GM21737 (cell line): ENCODE measurements around the gene TGFB1I1.
"Not testable (repeated sequence)": the region's sequence is repeated elsewhere in the genome, so short reads cannot be mapped to it uniquely, and the experiment has no call there.

Source experiments
- ATAC-seq: cut with Tn5 transposase; IDR thresholded peaks from one replicate; pipeline ENCODE4 v1.9.1; 2021; ENCODE audit warnings: mild to moderate bottlenecking, moderate library complexity; ENCODE audit not compliant: unreplicated experiment

Gene TGFB1I1

DNA sequence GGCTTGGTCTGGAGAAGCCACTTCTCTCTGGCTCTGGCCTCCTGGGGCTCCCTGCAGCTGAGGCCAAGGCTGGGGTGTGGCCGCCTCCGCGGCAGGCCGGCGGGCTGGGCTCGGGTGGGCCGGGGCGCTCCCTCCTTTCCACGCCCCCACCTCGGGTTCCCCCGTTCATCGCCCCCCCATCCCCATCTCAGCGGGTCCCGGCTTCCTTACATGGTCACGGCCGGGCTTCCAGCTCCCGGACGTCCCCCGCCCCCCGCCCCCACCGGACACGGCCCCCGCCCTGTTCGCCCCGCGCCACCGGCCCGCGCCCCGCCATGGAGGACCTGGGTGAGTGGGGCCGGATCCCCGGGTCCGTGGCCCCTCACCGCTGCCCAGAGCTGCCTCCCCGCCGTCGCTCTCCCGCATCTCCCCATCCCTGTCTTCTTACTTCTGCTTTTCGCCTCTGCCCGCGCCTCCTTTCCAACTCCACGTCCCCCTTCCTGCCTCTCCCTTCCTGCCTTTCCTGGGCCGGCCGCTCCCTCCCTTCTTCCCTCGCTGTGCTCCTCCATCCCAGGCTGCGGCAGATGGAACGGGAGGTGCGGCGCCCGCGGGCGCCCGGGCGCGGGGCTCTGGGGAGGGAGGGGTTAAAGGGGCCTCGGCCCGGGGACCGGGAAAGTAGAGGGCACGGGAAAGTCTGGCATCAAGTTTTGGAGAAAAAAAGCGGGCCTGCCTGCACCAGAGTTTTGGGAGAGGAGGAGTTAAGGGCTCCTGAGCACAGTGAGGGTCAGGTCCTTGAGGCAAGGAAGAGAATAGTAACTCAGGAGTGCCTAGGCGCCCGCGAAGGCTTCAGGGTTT lies at the start of gene TGFB1I1:
TSS of gene TGFB1I1 (plus strand) at position 278 of the 834 bp plus-strand sequence. CDS start at position 315, 37 bp downstream.
- ATAC-seq: no peak

DNA sequence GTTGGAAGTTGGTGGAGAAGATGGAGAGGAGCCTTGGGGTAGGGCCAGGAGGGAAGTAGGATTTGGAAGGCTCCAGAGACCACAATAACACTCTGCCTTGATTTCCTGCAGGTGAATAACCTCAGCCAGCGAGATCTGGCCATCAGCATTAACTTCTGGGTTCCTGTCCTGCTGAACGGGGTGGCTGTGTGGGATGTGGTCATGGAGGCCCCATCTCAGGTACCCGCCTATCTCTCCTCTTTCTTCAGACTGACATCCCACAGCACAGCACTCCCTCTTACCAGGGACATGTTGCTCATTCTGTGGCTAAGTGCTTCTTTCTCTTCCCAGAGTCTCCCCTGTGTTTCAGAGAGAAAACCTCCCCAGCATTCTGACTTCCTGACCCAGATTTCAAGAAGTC lies 48.7 kb upstream of the TGFB1I1 start:
- no peak for ATAC-seq

DNA sequence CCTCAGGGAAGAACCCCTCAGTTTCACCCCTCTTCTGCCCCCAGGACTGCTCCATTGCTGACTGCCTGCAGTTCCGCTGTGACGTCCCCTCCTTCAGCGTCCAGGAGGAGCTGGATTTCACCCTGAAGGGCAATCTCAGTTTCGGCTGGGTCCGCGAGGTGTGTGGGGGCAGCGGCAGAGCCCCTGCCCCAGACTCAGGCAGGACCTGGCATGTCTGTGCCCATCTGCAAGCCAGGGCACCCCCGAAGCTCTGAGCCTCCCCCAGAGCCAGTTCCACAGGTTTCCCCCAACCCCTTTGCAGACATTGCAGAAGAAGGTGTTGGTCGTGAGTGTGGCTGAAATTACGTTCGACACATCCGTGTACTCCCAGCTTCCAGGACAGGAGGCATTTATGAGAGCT lies 48.2 kb upstream of the TGFB1I1 start:
- no peak for ATAC-seq

DNA sequence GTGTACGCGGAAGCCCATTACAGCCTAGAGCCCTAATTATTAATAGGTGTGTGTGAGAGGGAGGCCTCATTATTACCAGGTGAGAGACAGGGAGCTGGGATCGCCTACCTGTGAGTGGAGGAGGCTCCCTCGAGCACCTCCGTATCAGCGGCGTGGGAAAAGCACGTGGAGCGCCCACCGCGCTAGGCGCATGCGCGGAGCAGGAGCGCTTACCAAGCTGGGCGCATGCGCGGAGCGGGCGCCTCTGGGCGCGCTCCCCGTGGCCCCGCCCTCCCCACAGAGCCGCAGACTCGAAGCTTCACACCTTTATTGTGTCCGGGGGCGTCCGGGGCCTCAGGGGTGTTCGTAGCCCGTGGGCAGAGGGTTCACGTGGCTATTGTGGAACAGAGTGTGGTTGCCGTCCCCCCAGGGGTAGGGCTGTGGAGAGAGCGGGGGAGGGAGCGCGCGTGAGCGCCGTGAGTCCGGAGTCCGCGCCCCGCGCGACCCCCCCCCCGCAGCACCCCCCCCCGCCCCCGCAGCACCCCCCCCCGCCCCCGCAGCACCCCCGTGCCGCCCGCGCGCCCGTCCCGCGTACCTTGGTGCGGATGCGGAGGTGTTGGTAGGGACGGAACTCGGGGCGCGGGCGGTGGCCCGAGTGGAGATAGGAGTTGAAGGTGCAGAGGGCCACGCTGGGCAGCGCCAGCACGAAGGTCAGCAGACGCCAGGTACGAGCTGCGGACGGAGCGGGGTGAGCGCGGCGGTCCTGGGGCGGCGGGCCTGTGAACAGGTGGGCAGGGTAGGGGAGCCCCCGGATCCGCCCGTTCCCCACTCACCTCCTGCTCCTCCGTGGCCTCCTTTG lies 44.3 kb upstream of the TGFB1I1 start:
- no peak for ATAC-seq

DNA sequence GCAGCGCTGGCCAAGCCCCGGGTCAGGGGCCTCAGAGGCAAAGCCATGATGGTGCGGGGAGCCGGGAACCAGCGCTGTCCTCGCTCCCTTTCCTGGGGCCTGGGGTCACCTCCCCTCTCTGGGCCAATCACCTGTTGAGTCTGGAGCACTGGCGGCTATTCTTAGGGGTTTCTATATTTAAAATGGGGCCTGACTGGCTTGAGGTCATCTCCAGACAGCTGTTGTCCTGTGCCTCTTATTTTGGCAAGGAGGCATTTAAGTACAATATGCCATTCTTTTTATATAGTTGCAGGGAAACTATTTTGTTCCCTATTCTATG lies 43.7 kb upstream of the TGFB1I1 start, which contains the start of gene COX6A2:
TSS of gene COX6A2 (minus strand) at position 82 of the 319 bp plus-strand sequence. CDS start at position 47, 35 bp downstream.
- ATAC-seq: no peak

DNA sequence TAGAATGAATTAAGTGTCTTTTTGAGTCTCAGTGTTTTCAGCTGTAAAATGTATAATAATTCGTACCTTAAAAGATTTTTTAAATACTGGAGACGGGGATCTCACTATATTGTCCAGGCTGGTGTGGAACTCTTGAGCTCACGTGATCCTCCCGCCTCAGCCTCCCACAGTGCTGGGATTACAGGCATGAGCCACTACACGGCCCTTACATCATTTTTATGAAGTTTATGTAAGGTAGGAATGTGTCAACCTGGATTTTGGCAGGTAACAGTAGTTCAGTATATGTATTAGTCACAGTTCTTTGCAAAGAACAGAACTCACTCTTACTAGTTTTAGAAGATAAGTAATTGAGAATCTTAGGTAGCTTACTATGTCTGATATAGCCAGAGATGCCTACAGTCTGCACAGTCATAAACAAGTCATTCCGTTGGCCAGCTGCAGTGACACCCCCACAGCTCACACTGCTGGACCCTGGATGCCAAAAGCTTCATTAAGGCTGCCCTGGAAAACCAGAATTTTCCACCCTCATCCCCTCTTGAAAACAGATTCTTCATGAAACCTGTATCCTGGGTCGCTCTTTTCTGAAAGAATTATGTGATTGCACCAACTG lies 43.2 kb upstream of the TGFB1I1 start:
- no peak for ATAC-seq

DNA sequence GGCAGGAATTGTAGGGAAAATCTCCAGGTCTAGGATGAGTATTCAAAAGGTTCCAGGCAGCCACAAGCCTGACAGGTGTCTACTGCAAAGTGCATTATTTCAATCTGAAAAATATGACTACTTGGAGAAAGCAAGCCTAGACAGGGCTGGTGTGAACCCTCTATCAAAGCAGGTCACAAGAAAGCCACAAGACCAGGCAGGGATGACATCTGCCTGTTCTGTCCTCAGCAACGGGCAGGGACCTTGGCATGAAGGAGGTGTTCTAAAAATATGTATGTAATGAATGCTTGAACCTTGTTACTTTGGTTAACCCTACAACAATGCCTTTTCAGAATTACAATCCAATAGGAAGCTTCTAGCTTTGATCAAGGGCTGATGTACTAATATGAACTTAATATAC lies 42.6 kb upstream of the TGFB1I1 start:
- ATAC-seq: no peak

DNA sequence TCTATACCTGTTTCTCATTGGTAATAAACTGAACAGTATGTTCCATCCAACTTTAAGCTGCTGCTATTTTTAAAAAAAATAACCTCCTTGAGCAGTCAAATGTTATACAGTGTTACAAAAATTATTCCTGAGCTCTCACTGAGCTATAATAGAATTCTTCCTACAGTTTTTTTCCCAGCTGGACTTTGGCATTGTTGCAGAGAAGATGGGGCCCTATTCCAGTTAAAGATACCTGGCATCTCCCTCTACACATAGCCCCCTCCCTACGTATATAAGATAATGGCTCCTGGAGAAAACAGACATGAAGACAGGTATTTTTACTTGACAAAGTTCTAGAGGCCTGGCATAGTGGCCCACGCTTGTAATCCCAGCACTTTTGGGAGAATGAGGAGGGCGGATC lies 42.2 kb upstream of the TGFB1I1 start:
- no peak for ATAC-seq

DNA sequence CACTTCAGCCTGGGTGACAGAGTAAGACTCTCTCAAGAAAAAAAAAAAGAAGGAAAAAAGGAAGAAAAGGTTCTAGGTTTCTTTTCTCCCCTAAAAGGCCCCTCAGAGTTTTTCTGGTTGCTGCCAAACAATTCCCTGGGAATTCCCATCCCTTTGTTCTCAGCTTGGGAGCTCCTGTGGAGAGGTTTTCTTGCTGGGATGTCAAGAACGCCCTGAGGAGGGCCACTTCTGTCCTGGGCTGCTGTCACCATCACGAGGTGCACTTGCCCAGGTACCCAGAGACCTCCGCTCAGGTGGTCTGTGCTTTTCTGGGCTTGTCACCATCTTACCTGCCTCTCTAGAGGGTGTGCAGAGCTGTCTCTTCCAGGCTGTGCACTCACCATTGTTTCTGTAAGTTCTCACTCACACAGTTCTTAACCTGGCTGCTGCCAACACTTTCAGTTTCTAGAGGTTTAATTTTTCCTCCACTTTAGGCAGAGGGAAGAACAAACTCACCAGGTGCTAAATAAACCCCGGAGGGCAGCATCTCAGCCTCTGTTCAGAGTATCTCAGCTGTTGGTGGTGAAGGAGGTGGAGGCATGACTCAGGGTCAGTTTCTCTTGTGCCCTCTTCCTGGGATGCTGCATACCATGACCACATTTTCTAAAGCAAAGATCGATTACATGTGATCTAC lies 41.4 kb upstream of the TGFB1I1 start:
- ATAC-seq: no peak

DNA sequence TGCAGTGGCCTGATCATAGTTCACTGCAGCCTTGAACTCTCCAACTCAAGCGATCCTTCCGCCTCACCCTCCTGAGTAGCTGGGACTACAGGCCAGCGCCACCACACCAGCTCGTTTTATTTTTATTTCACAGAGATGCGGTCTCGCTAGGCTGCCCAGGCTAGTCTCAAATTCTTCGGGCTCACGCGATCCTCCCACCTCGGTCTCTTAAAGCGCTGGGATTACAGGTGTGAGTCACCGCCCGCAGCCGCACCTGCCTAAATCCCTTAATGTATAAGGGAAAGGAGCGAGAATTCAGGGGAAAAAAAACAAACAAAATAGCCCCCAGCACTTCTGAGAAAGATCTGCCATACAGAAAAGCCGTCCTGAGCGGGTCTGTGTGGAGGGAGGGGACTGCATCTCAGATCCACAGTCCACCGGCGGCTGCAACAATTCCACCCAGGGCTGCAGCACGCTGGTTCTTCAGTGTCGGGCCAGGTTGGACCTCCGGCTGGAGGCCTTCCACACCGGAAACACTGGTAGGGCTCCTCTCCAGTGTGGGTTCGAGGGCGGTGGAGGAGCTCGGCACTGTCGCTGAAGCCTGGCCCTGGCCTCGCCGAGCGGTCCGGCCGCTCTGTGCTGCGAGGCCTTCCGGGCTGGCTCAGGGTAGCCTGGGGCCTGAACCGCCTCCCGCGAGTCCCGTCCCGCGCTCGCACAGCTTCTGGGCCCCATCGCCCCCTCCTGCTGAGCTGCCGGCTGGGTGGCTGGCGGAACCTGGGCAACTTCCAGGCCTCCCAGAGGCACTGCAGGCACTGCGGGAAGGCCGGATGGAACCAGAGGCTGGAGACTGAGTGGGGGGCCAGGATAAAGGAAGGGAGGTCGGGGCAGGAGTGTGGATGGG lies 36.4 kb upstream of the TGFB1I1 start:
- no peak for ATAC-seq

DNA sequence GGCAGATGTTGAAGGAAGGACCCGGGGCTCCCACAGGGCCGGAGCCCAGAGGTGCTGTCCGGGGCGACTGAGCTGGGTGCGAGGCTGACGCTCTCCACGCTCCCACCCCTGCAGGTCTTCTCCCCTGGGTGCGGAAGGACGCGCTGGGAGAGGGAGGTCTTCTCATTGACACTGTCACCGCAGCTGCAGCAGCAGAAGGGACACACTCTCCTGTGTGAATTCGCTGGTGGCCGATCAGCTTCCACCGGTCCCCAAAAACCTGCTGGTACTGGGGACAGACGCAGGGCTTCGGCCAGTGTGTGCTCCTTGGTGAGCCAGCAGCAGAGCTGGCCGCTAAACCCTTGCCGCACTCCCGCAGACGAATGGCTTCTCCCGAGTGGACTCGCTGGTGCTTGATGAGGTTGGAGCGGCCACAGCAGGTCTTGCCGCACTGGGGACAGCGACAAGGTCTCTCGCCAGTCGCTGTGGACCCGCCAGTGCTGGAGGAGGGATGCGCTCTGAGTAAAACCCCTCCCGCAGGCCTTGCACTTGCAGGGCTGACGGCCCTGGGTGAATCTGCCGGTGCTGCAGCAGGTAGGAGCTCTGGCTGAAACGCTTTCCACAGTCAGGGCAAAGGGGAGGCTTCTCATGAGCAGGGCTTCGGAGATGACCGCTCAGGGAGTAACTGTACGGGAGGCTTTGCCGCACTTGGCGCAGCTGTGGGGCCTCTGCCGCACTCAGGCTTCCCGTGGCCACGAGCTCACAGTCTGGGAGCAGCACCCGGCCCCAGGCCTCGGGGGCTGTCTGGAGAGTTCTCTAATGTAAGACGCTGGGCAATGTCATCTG lies 35.5 kb upstream of the TGFB1I1 start:
- no peak for ATAC-seq

DNA sequence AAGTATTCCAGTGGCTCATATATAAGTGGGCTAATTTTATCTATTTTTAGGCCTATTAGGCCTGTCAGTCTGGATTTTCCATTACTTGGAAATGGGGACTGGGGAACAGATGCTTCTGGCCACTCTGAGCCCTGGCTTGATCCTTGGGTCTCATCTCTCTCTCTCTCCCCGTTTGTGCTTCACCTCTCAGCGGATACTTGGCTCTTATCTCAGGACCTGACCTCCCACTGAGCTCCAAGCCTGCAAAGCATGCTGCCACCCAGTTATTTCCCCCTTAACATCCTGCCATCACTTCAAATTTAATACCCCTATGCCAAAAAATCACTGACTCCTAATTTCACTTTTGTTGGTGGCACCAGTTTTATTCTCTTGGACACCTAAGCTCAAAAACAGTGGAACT lies 33.5 kb upstream of the TGFB1I1 start:
- ATAC-seq: no peak

DNA sequence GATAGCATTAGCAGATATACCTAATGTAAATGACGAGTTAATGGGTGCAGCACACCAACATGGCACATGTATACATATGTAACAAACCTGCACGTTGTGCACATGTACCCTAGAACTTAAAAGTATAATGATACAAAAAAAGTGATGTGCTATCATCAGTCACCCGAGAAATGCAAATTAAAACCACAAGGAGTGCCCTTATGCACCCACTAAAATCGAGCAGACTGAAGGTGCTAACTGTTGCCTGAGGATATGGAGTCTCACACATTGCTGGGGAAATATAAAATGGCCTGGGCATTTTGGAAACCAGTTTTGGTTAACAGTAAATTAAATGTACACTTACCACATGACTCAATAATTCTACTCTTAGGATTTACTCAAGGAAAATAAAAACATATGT lies 32.9 kb upstream of the TGFB1I1 start:
- not testable (repeated sequence) for ATAC-seq

DNA sequence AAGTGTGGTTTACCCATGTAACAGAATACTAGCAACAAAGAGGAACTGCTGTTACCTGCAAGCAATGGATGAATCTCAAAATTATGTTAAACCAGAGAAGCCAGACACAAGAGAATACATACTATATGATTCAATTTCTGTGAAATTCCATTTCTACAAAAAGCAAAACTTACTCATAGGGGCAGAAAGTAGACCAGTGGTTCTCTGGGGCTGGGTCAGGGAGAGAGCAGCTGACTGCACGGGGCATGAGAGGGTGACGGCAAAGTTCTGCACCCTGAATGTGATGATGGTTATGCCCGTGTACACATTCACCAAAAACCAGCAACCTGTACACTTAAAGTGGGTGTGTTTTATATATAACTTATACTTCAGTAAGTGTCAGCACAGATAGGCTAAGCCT lies 32.4 kb upstream of the TGFB1I1 start:
- no peak for ATAC-seq

DNA sequence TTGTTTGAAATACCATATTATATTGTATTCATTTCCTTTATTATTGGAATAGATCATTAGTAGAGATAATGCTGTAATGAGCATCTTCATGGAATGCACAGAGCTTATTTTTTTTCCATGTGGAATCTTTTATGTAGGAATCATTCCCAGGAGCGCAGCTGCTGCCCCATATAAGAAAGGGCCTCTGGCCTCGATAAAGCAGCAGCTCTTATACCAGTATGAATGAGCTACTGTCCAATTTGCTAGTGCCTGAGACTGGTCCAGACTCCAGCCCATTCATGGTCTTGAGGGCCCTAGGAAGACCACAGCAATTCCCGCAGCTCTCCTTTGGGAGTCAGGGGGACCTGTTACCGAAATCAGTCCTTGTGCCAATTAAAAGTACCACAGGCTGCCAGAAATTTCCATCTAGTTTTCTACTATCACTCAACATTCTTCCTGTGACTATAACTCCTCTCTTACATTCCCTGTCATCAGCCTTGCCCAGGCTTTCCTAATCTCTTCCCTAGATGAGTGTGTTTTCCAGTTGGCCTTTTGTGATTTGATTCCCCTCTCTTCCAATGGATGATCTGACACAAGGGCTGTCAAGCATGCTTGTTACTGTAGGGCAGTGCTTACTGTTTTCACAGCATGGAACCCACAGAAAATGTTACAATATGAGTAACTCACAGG lies 31.3 kb upstream of the TGFB1I1 start:
- no peak for ATAC-seq

DNA sequence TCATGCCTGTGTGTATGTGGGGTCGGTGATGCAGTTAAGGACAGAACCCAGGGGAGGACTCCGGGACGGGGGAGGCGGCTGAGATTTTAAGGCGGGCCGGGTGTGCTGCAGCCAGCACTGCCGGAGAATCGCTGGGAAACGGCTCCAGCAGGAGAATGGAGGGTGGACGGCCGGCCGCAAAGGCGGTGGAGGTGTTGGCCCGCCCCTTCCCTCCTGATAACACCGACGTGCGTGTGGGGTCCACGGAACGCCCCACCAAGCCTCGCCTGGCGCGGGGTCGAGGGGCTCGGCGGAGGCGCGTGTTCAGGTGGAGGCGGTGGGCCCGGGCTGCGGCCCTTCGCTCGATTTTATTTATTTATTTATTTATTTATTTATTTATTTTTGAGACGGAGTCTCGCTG lies 30.0 kb upstream of the TGFB1I1 start:
- ATAC-seq: no peak

DNA sequence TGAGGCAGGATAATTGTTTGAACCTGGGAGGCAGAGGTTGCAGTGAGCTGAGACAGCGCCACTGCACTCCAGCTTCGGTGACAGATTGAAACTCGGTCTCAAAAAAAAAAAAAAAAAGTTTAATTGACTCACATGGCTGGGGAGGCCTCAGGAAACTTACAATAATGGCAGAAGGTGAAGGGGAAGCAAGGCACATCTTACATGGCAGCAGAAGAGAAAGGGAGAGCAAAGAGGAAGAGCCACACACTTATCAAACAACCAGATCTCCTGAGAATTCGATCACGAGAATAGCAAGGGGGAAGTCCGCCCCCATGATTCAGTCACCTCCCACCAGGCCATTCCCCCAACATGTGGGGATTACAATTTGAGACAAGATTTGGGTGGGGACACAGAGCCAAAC lies 26.0 kb upstream of the TGFB1I1 start:
- ATAC-seq: not testable (repeated sequence)

DNA sequence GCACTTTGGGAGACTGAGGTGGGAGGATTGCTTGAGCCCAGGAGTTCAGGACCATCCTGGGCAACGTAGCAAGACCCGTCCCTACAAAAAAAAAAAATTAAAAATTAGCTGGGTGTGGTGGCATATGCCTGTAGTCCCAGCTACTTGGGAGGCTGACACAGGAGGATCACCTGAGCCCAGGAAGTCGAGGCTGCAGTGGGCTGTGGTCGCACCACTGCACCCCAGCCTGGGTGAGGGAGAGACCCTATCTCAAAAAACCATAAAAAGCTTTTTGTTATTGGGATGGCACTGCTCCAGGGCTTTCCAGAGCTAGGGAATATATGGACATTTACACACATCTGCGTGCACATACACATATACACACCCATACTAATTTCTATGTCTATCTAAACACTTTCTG lies 20.8 kb upstream of the TGFB1I1 start:
- no peak for ATAC-seq
